ENCODE measurements around the gene WDR64.
"Not testable (repeated sequence)": the region's sequence is repeated elsewhere in the genome, so short reads cannot be mapped to it uniquely, and the experiment has no call there.

WDR64 gene

GRCh38 chr1:241789061-241789460, 137.0 kb downstream of the WDR64 start:
- no peak overlapping the region for H3K4me3 Mint-ChIP-seq
- H3K4me1 Mint-ChIP-seq, result peaks cover 12% of the 10 kb centered on the region
- peaks cover 5% of the 10 kb centered on the region for H3K27me3 Mint-ChIP-seq (ENCODE audit: low read depth, poor library complexity)
- no peak for TF ChIP-seq CTCF (IDR thresholded peaks at IDR 0.05)
- H3K36me3 Mint-ChIP-seq (ENCODE audit: low read depth), result no peaks in the 10 kb centered on the region
- H3K9me3 Mint-ChIP-seq, result no peaks in the 10 kb centered on the region
- no peak for DNase-seq
- no peak overlapping the region for H3K27ac Mint-ChIP-seq

- H3K4me3 Mint-ChIP-seq, result no peak overlapping the region
- no peaks in the 10 kb centered on the region for H3K9me3 Mint-ChIP-seq
- no peak for DNase-seq
- no peaks in the 10 kb centered on the region for H3K4me1 Mint-ChIP-seq
- H3K27ac Mint-ChIP-seq, result no peak overlapping the region
- TF ChIP-seq CTCF (IDR thresholded peaks at IDR 0.05), result no peak
- peaks cover 5% of the 10 kb centered on the region for H3K27me3 Mint-ChIP-seq (ENCODE audit: low read depth, poor library complexity)
- H3K36me3 Mint-ChIP-seq (ENCODE audit: low read depth), result no peaks in the 10 kb centered on the region
Measured at GRCh38 chr1:241799416-241799815, 147.3 kb downstream of the WDR64 start.

- no peak for TF ChIP-seq CTCF (IDR thresholded peaks at IDR 0.05)
- DNase-seq, result no peak
- Mint-ChIP-seq H3K27me3 (ENCODE audit: low read depth, poor library complexity) (peaks cover 5% of the 10 kb centered on the region), H3K36me3 (ENCODE audit: low read depth) (no peaks in the 10 kb centered on the region), H3K27ac (no peak overlapping the region), H3K4me1 (no peaks in the 10 kb centered on the region), H3K9me3 (no peaks in the 10 kb centered on the region), H3K4me3 (no peak overlapping the region)
Measured at GRCh38 chr1:241800640-241801039, 148.6 kb downstream of the WDR64 start.

GRCh38 chr1:241802863-241803262, 150.8 kb downstream of the WDR64 start:
- Mint-ChIP-seq H3K9me3 (no peaks in the 10 kb centered on the region), H3K4me1 (no peaks in the 10 kb centered on the region), H3K27ac (no peak overlapping the region), H3K36me3 (ENCODE audit: low read depth) (no peaks in the 10 kb centered on the region), H3K27me3 (ENCODE audit: low read depth, poor library complexity) (peaks cover 5% of the 10 kb centered on the region), H3K4me3 (no peak overlapping the region)
- DNase-seq, result no peak
- no peak for TF ChIP-seq CTCF (IDR thresholded peaks at IDR 0.05)

GRCh38 chr1:241804706-241805105, 152.6 kb downstream of the WDR64 start:
- H3K27me3 Mint-ChIP-seq (ENCODE audit: low read depth, poor library complexity); H3K27ac Mint-ChIP-seq; H3K4me3 Mint-ChIP-seq; H3K36me3 Mint-ChIP-seq (ENCODE audit: low read depth); H3K9me3 Mint-ChIP-seq; DNase-seq; H3K4me1 Mint-ChIP-seq: not testable (repeated sequence)

GRCh38 chr1:241808265-241808664, 156.2 kb downstream of the WDR64 start:
- Mint-ChIP-seq H3K27ac (no peak overlapping the region), H3K9me3 (no peaks in the 10 kb centered on the region), H3K4me1 (peaks cover 8% of the 10 kb centered on the region), H3K27me3 (ENCODE audit: low read depth, poor library complexity) (no peaks in the 10 kb centered on the region), H3K36me3 (ENCODE audit: low read depth) (no peaks in the 10 kb centered on the region), H3K4me3 (no peak overlapping the region)
- DNase-seq, result no peak
- no peak for TF ChIP-seq CTCF (IDR thresholded peaks at IDR 0.05)

Data from nephron progenitor cell (in vitro differentiated cells).